ENCODE data around the gene LINGO1. TPM values are rescaled to one million over a fixed set of nuclear protein-coding genes. Genes with fewer than 3 reads are reported as not detected.

LINGO1 gene
- polyA plus RNA-seq, 1 donor from 2014 or later = not detected

DNA sequence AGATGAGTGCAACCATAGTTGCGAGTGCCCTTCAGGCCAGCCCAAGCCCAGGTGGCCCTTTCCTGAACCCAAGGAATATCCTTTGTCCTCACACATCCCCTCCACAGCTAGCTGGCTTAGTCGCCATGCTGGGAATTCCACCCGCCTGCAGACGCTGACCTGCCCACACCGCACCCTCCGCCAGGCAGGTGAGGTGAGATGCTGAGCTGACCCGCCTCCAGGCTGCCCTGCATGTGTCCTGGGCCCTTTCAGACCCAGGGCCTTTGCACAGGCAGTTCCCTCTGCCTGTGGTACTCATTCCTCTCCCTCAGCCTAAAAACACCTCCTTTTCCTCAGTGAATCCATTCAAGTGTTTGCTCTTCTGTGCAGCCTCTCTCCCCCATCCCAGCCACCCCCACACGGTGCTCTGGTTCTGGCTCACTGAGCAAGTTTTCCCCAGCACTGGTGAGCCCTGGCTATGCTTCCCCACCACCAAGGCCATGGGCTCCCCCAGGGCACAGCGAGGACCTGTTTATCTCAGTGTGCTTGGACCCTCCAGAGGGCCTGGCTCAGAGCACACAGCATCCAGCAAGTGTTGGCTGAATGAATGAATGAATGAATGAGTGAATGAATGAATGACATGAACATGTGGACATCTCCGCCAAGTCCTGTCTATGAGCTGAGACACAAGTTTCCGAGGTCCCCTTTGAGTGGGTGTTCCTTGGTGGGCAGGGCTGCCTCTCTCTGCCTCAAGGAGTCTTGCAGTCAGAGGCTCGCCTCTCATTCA lies 33.0 kb upstream of the LINGO1 start:
- no peaks in the 10 kb centered on the region for H3K9me3 Mint-ChIP-seq
- peaks cover 8% of the 10 kb centered on the region for H3K27me3 Mint-ChIP-seq
- H3K4me1 Mint-ChIP-seq = no peaks in the 10 kb centered on the region
- H3K27ac Mint-ChIP-seq = no peak overlapping the region
- no peak overlapping the region for H3K4me3 Mint-ChIP-seq
- no peaks in the 10 kb centered on the region for H3K36me3 Mint-ChIP-seq

DNA sequence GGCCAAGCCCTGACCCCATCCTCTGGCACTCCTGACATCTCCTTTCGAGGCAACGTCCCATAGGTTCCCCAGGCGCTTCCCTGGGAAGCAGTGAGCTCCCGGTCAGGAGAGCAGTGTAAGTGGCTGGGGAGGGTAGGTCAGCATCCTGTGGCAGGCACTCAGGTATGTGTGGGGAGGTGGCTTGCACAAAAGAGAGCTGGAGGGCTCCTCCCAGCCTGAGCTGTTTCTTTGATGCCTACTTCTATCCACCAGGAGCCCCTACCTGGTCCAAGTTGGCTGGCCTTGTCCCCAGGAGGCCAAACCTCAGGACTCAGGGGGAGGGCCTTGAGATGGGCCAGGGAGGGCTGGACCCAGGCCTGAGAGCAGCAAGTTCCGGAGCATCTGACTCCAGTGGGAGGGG lies 31.7 kb upstream of the LINGO1 start:
- no peaks in the 10 kb centered on the region for H3K4me1 Mint-ChIP-seq
- H3K4me3 Mint-ChIP-seq = no peak overlapping the region
- H3K36me3 Mint-ChIP-seq = no peaks in the 10 kb centered on the region
- no peak overlapping the region for H3K27ac Mint-ChIP-seq
- no peaks in the 10 kb centered on the region for H3K9me3 Mint-ChIP-seq
- H3K27me3 Mint-ChIP-seq = peaks cover 9% of the 10 kb centered on the region

DNA sequence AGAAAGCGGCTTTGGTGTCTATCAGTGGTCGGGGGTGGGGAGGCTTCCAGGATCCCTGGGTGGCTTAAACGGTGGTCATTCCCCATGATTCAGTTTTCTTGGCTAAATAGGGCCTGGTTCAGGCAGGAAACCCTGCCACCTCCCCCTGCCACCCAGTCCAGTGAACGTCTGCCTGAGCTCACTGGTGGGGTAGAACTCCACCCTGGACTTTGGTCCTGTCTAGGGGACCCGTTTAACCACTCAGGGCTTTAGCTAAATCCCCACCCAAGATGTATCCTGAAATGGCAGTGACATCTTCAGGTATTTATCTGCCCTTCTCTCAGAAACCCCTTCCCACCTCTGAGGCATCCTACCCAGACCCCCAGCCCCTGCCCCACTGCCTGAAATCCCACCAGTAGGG lies 30.5 kb upstream of the LINGO1 start:
- peaks cover 0 to 2% (median 0%) of the 10 kb centered on the region in 3 donors for H3K4me1 Mint-ChIP-seq
- H3K36me3 Mint-ChIP-seq = no peaks in the 10 kb centered on the region
- H3K27ac Mint-ChIP-seq = no peak overlapping the region
- no peak overlapping the region for H3K4me3 Mint-ChIP-seq
- H3K27me3 Mint-ChIP-seq = peaks cover 13% of the 10 kb centered on the region
- H3K9me3 Mint-ChIP-seq = no peaks in the 10 kb centered on the region

DNA sequence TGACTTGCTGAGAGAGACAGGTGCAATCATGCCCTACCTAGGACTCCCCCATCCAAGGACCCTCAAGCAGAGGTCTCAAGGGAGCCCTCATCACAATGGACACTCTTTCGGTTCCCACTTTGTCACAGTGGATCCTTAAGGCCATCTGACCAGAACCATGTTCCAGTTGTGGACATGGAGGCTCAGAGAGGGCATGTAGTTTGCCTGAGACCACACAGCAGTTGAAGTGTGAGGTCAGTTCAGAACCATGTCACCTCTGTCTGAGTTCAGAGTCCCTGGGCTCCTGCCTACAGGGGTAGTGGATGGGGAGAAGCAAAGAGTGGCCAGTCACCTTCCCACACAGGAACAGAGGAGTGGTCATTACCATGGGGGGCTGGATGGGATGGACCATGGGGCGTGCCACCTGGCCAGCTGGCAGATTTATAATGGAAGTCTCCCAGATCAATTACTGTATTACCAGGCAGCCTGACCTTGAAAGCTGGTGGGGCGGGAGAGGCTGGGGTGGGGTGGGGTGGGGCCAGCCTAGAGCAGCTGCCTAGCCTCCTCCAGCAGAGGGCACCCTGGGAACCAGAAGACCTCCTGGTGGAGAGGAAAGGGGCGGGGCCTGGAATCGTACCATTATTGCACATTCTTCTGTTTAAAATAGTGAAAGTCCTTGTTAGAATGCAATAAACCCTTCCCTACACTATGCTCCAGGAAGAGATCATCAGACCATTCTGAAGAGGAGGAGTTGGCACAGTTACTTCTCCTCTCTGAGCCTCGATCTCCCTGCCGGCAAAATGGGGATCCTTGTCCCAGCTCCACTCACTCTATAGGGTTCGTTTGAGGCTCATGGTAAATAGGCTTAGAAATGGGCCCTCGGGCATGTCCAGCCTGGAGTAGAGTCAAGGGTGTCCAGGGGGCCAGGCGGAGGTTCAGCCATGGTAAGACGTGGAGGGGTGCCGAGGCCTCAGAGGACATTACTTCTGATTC lies 26.9 kb upstream of the LINGO1 start:
- Mint-ChIP-seq H3K4me3 (peak overlapping the region in 1 of 4 donors; percentile 54), H3K27ac (no peak overlapping the region), H3K27me3 (peaks cover 23% of the 10 kb centered on the region), H3K4me1 (peaks cover 0 to 2% (median 0%) of the 10 kb centered on the region in 3 donors), H3K9me3 (peaks cover 0 to under 1% (median 0%) of the 10 kb centered on the region in 3 donors), H3K36me3 (no peaks in the 10 kb centered on the region)

DNA sequence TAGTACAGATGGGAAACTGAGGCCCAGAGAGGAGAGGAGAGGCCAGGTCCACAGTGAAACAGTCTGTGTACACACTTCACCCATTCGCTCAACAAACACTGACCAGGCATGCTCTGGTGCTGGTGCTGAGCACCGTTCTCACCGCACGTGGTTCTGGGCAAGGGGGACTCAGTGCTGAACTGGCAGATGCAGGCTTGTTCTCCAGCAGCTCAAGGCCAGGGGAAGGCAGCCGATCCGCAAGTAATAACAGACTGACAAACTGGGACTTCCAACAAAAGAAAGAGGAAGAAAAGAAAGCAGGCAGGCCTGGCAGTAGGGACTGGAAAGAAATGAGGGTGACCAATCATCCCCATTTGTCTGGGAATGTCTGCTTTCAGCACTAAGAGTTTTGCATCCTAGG lies 25.6 kb upstream of the LINGO1 start:
- H3K36me3 Mint-ChIP-seq = no peaks in the 10 kb centered on the region
- peaks cover 0 to 2% (median 0%) of the 10 kb centered on the region in 3 donors for H3K9me3 Mint-ChIP-seq
- H3K27ac Mint-ChIP-seq = no peak overlapping the region
- H3K27me3 Mint-ChIP-seq = peaks cover 22% of the 10 kb centered on the region
- H3K4me1 Mint-ChIP-seq = peaks cover 0 to 2% (median 0%) of the 10 kb centered on the region in 3 donors
- H3K4me3 Mint-ChIP-seq = peak overlapping the region in 1 of 4 donors; percentile 50

DNA sequence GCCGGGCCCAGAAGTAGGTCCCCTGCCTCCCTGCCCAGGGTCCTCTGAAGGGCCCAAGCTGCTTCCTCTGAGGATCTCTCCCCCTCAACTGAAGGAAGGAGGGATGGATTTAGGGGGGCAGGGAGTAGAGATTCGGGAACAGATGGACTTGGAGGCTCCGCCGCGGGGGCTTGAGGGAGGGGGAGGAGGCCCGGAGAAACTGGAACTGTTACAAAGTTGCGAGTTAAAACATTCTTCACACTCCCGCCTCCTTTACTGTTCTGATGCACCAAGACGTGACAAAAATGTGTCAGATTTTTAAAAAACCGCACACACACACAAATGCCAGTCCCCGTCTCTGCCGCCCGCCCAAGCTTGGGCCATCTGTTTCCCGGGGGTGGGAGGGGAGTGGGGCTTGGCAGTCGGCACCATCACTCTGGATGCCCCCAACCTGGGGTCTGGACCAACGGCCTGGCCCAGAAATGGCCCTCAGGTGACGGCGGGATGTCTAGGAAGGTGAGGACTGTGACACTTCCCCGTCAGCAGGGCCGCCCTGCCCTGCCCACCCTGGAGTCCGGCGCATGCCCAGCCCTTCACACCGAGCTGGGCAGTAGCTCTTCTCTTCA lies 25.0 kb upstream of the LINGO1 start:
- no peaks in the 10 kb centered on the region for H3K36me3 Mint-ChIP-seq
- peaks cover 0 to 2% (median 0%) of the 10 kb centered on the region in 3 donors for H3K4me1 Mint-ChIP-seq
- H3K9me3 Mint-ChIP-seq = peaks cover 0 to 2% (median 0%) of the 10 kb centered on the region in 3 donors
- no peak overlapping the region for H3K27ac Mint-ChIP-seq
- H3K4me3 Mint-ChIP-seq = no peak overlapping the region
- peaks cover 22% of the 10 kb centered on the region for H3K27me3 Mint-ChIP-seq

DNA sequence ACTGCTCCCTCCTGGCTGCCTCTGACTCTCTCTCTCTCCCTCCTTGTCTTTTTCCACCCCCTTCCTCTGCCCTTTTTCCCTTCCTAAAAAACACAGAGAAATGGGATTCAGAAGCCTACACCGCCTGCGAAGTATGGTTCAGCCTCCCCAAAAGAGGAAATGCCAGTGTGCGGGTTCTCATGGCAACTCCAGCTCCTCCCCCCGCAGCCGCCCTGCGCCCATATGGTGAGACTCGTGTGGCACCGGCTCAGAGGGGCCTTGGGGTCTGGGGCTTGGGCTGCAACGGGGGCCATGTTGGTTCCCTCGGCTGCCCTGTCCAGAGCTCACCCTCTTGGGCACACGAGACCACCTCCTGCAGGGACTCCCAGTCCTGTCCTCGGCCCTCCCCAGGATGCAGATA lies 23.6 kb upstream of the LINGO1 start:
- H3K36me3 Mint-ChIP-seq = no peaks in the 10 kb centered on the region
- peak overlapping the region in 1 of 4 donors; percentile 23 for H3K4me3 Mint-ChIP-seq
- H3K27ac Mint-ChIP-seq = no peak overlapping the region
- peaks cover 0 to 2% (median 0%) of the 10 kb centered on the region in 3 donors for H3K9me3 Mint-ChIP-seq
- H3K4me1 Mint-ChIP-seq = peaks cover 0 to 2% (median 0%) of the 10 kb centered on the region in 3 donors
- peaks cover 22% of the 10 kb centered on the region for H3K27me3 Mint-ChIP-seq

DNA sequence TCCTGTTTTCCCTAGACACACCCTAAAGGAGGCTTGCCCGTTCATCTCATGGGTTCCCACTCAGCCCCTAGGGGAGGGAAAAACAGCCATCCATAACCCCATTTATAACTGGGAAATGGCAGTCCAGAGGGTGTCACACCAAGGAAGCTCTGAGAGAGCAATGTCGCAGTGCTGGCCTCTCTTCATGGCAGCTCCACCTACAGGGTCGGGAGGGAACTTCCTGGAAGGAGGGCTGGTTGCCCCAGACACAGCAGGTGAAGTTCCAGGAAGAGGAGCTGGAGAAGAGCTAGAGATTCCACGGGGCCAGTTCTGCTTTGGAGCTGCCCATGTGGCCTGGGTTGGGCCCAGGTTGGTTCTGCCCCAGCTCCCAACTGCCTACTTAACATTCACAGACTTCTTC lies 22.3 kb upstream of the LINGO1 start:
- no peak overlapping the region for H3K27ac Mint-ChIP-seq
- H3K4me1 Mint-ChIP-seq = peaks cover 0 to 4% (median 0%) of the 10 kb centered on the region in 3 donors
- H3K9me3 Mint-ChIP-seq = peaks cover 0 to 2% (median 0%) of the 10 kb centered on the region in 3 donors
- peaks cover 1% of the 10 kb centered on the region for H3K36me3 Mint-ChIP-seq
- peaks cover 21% of the 10 kb centered on the region for H3K27me3 Mint-ChIP-seq
- no peak overlapping the region for H3K4me3 Mint-ChIP-seq

DNA sequence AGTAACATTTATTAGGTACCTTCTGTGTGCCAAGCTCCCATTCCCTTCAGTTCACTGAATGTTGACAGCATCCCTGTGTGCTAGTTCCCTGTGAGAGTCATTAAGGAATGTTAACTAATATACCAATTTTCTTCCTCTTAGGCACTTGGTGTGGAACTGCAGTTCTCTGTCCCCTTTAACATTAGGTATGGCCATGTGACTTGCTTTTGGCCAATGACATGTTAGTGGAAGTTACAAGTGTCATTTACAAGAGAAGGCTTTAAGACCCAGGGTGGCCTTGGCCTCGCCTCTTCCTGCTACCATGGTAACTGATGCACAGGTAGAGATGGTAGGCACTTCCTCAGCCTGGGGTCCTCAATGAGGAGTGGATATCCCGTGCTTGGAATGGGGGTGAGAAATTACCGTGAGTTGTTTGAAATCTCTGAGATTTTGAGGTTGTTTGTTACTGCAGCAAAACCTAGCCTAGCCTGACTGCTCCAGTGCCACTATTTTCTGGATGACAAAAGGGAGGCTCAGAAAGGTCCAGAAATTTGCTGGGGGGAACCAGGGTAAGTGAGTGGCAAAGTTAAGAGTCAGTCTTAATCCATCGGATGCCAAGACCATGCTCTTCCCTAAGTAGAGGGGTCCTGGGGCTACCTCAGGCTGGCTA lies 21.2 kb upstream of the LINGO1 start:
- H3K27me3 Mint-ChIP-seq = peaks cover 19% of the 10 kb centered on the region
- peak overlapping the region in 1 of 3 donors; percentile 7 for H3K27ac Mint-ChIP-seq
- H3K4me1 Mint-ChIP-seq = peaks cover 0 to 4% (median 0%) of the 10 kb centered on the region in 3 donors
- peaks cover 0 to 2% (median 0%) of the 10 kb centered on the region in 3 donors for H3K9me3 Mint-ChIP-seq
- peaks cover 1% of the 10 kb centered on the region for H3K36me3 Mint-ChIP-seq
- H3K4me3 Mint-ChIP-seq = no peak overlapping the region

DNA sequence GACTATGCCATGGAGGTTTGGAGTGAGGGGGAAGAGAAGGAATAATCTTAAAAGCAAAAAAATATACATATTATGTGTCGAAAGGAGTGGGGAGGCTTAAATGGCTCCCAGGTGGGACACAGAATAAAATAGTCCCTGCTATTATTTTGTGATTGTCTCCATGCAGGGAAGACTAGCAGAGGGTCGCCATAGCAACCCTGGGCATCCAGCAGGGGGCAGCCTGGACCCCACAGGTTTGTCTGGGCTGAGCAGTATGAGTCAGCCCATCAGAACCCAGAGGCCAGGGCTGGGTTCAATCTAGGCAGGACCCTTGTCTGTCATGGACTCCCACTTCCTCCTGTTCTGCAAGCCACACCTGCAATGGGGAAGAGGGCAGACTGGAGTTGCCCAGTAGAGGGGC lies 17.6 kb upstream of the LINGO1 start:
- H3K4me1 Mint-ChIP-seq = peaks cover 0 to 1% (median 0%) of the 10 kb centered on the region in 3 donors
- H3K36me3 Mint-ChIP-seq = peaks cover 1% of the 10 kb centered on the region
- peaks cover 0 to 2% (median 0%) of the 10 kb centered on the region in 3 donors for H3K9me3 Mint-ChIP-seq
- no peak overlapping the region for H3K27ac Mint-ChIP-seq
- peak overlapping the region in 1 of 4 donors; percentile 17 for H3K4me3 Mint-ChIP-seq
- peaks cover 7% of the 10 kb centered on the region for H3K27me3 Mint-ChIP-seq

DNA sequence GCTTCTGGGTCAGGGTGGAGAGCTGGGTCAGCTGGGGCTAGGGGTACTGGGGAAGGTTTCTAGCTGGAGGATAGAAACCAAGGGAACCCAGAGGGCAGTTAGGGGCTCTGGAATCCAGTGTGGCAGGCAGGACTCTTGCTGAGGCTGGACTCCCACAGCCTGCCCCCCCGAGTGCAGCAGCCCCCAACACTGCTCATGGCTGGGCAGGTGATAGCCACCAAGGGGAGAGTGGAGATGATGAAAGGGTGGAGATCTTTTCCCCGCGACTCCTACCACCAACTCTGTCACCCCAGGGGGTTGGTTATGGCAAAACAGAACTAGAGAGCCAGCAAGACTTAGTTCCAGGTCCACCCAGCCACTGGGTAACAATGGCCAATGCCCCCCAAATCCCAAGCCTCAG lies 16.9 kb upstream of the LINGO1 start:
- Mint-ChIP-seq H3K4me3 (no peak overlapping the region), H3K4me1 (peaks cover 0 to 1% (median 0%) of the 10 kb centered on the region in 3 donors), H3K27ac (no peak overlapping the region), H3K9me3 (peaks cover 0 to under 1% (median 0%) of the 10 kb centered on the region in 3 donors), H3K27me3 (peaks cover 5% of the 10 kb centered on the region), H3K36me3 (peaks cover 1% of the 10 kb centered on the region)

DNA sequence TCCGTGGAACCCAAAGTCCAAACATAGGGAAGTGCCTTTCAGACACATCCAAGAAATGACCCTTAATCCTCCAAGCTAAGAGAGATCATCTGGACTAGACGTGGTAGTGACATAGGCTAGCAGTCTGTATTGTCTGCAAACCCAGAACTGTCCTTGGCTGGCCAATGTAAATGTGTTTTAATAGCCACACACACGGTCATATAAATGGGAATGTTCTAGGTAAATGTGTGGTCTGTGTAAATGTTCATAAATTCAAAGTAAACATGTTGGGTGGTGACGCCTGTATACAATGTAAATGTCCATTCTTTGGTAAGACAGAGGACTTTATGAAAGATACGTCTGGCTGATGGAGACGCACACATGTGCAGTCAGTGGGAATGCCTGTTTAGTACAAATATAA lies 16.3 kb upstream of the LINGO1 start:
- Mint-ChIP-seq H3K27ac (no peak overlapping the region), H3K27me3 (peaks cover 4% of the 10 kb centered on the region), H3K4me1 (peaks cover 0 to 1% (median 0%) of the 10 kb centered on the region in 3 donors), H3K9me3 (no peaks in the 10 kb centered on the region), H3K4me3 (no peak overlapping the region), H3K36me3 (peaks cover 1% of the 10 kb centered on the region)

DNA sequence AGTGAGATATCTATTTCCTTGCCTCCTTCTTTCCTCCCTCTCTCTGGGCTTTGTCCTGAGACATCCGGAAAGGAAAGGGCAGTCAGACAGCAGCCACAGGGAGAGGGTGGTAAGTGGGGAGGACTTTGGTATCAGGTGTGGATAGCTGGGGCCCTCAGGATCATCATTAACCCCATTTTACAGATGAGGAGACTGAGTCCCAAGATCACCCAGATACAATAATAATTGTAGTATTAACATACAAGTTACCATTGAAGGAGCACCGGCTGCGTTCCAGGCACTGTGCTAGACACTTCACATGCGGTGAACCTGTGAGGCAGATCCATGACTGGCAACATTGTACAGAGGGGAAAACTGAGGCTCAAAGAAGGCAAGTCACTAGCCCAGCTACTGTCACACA lies 15.2 kb upstream of the LINGO1 start:
- peaks cover 1% of the 10 kb centered on the region for H3K36me3 Mint-ChIP-seq

DNA sequence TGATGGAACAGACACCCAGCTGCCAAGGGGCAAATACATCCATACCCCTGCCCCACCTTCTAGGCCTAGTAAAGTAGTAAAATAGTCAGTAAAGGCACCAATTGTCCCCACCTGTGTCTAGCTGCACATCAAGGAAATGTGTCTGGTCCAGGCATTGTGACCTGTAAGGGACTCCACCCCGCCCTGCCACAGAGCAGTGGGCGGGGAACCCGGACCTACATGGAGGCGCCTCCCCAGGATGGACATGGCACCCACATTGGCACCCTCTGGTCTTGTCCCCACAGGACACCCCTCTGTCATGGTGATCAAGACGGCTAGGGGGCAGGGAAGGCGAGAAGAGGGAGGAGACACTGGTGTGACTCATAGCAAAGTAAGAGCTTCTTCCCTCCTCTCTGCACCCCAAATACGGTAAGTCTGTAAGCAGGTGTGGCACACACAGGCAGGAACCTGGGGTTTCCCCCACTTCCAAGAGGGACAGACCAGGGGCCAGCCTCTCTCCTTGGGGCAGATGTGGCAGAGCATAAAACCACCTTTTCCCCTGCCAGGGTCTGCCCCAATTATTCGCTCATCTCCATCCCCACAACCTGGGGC lies 13.5 kb upstream of the LINGO1 start:
- peak overlapping the region in 1 of 4 donors; percentile 44 for H3K4me3 Mint-ChIP-seq
- peaks cover 6% of the 10 kb centered on the region for H3K27me3 Mint-ChIP-seq
- H3K9me3 Mint-ChIP-seq = no peaks in the 10 kb centered on the region
- peaks cover 1% of the 10 kb centered on the region for H3K36me3 Mint-ChIP-seq
- peaks cover 0 to 1% (median 0%) of the 10 kb centered on the region in 3 donors for H3K4me1 Mint-ChIP-seq
- H3K27ac Mint-ChIP-seq = no peak overlapping the region

More for the DNA sequence above, 15.2 kb upstream of the LINGO1 start:
- H3K4me1 Mint-ChIP-seq = peaks cover 0 to 1% (median 0%) of the 10 kb centered on the region in 3 donors
- no peaks in the 10 kb centered on the region for H3K9me3 Mint-ChIP-seq
- H3K27me3 Mint-ChIP-seq = peaks cover 4% of the 10 kb centered on the region
- no peak overlapping the region for H3K4me3 Mint-ChIP-seq
- no peak overlapping the region for H3K27ac Mint-ChIP-seq
